Neural crest cell (in vitro differentiated cells): ENCODE results near the gene DTHD1. TPM values are rescaled to one million over a fixed set of nuclear protein-coding genes. Genes with fewer than 3 reads are reported as not detected.

ENCODE experiments used
- DNase-seq: peaks from one replicate; pipeline ENCODE4 v3.0.0; 2021; ENCODE audit warnings: low read depth, mixed read lengths, low spot score
- H3K27ac Mint-ChIP-seq: one replicate; pipeline ENCODE4 v1.8.0; 2021; ENCODE audit warnings: mild to moderate bottlenecking, mixed read lengths; ENCODE audit not compliant: unreplicated experiment
- H3K27me3 Mint-ChIP-seq: 2 replicates; pipeline ENCODE4 v1.8.0; 2021; ENCODE audit warnings: low read depth, mild to moderate bottlenecking, mixed read lengths
- H3K36me3 Mint-ChIP-seq: 2 replicates; pipeline ENCODE4 v1.8.0; 2021; ENCODE audit warnings: low read depth, mild to moderate bottlenecking, mixed read lengths
- H3K4me1 Mint-ChIP-seq: 2 replicates; pipeline ENCODE4 v1.8.0; 2021; ENCODE audit warnings: mixed read lengths
- H3K4me3 Mint-ChIP-seq: one replicate; pipeline ENCODE4 v1.8.0; 2021; ENCODE audit warnings: mild to moderate bottlenecking, mixed read lengths
- H3K9me3 Mint-ChIP-seq: 2 replicates; pipeline ENCODE4 v1.8.0; 2021; ENCODE audit warnings: mixed read lengths
- CTCF ChIP-seq: fragments of 200-600 bp; sonication (generic); conservative IDR thresholded peaks from 2 replicates; pipeline ENCODE4 v1.5.0; 2021; ENCODE audit warnings: antibody characterized with exemption, mild to moderate bottlenecking
- total RNA-seq: library from RNA; stranded (reverse); gene quantifications from 2 replicates; pipeline ENCODE4 v1.2.1, GENCODE V29; 2021

Gene DTHD1
- total RNA-seq, 1 donor from 2014 or later: not detected

GRCh38 chr4:36251983-36252382, 29.4 kb upstream of the DTHD1 start:
- no peaks in the 10 kb centered on the region for H3K36me3 Mint-ChIP-seq
- TF ChIP-seq CTCF: no peak
- no peak for DNase-seq
- H3K9me3 Mint-ChIP-seq: no peaks in the 10 kb centered on the region
- H3K4me3 Mint-ChIP-seq: no peak overlapping the region
- peaks cover 14% of the 10 kb centered on the region for H3K4me1 Mint-ChIP-seq
- no peak overlapping the region for H3K27ac Mint-ChIP-seq
- H3K27me3 Mint-ChIP-seq: peaks cover 13% of the 10 kb centered on the region

GRCh38 chr4:36254371-36254770, 27.0 kb upstream of the DTHD1 start:
- H3K4me1 Mint-ChIP-seq: peaks cover 14% of the 10 kb centered on the region
- no peaks in the 10 kb centered on the region for H3K27me3 Mint-ChIP-seq
- H3K36me3 Mint-ChIP-seq: no peaks in the 10 kb centered on the region
- no peak for TF ChIP-seq CTCF
- H3K4me3 Mint-ChIP-seq: no peak overlapping the region
- no peak for DNase-seq
- H3K9me3 Mint-ChIP-seq: no peaks in the 10 kb centered on the region
- H3K27ac Mint-ChIP-seq: no peak overlapping the region

GRCh38 chr4:36255577-36255976, 25.8 kb upstream of the DTHD1 start:
- H3K9me3 Mint-ChIP-seq: no peaks in the 10 kb centered on the region
- H3K27me3 Mint-ChIP-seq: no peaks in the 10 kb centered on the region
- no peak for TF ChIP-seq CTCF
- no peak overlapping the region for H3K4me3 Mint-ChIP-seq
- no peaks in the 10 kb centered on the region for H3K36me3 Mint-ChIP-seq
- H3K27ac Mint-ChIP-seq: no peak overlapping the region
- H3K4me1 Mint-ChIP-seq: peaks cover 14% of the 10 kb centered on the region
- DNase-seq: no peak

- no peak overlapping the region for H3K27ac Mint-ChIP-seq
- no peak for DNase-seq
- no peaks in the 10 kb centered on the region for H3K36me3 Mint-ChIP-seq
- H3K4me1 Mint-ChIP-seq: peaks cover 14% of the 10 kb centered on the region
- TF ChIP-seq CTCF: no peak
- no peak overlapping the region for H3K4me3 Mint-ChIP-seq
- no peaks in the 10 kb centered on the region for H3K27me3 Mint-ChIP-seq
- H3K9me3 Mint-ChIP-seq: no peaks in the 10 kb centered on the region
Observed at GRCh38 chr4:36256398-36256891, 25.0 kb upstream of the DTHD1 start.

GRCh38 chr4:36260731-36261130, 20.7 kb upstream of the DTHD1 start:
- no peak overlapping the region for H3K27ac Mint-ChIP-seq
- no peak overlapping the region for H3K4me3 Mint-ChIP-seq
- TF ChIP-seq CTCF: no peak
- no peaks in the 10 kb centered on the region for H3K9me3 Mint-ChIP-seq
- no peaks in the 10 kb centered on the region for H3K27me3 Mint-ChIP-seq
- peaks cover 10% of the 10 kb centered on the region for H3K4me1 Mint-ChIP-seq
- no peaks in the 10 kb centered on the region for H3K36me3 Mint-ChIP-seq
- DNase-seq: no peak
